Loucy (cell line): ENCODE results near the gene TMEM150B.

Experiments
- H2AFZ ChIP-seq: fragments of 200-600 bp; sonication (generic); 2 replicates; pipeline ENCODE4 v1.6.0; 2016; ENCODE audit warnings: antibody characterized with exemption, mild to moderate bottlenecking, low read length, moderate library complexity
- H3F3A ChIP-seq: fragments of 200-600 bp; 2 replicates; pipeline ENCODE4 v1.6.0; 2016; ENCODE audit warnings: antibody characterized with exemption, low read depth, mild to moderate bottlenecking
- H3K27me3 ChIP-seq: fragments of 200-600 bp; sonication (generic); 2 replicates; pipeline ENCODE4 v1.6.1; 2014; ENCODE audit warnings: low read length, mild to moderate bottlenecking; ENCODE audit not compliant: insufficient read depth, poor library complexity, severe bottlenecking
- H3K36me3 ChIP-seq: fragments of 200-600 bp; sonication (generic); 2 replicates; pipeline ENCODE4 v1.6.1; 2016; ENCODE audit warnings: low read length; ENCODE audit not compliant: insufficient read depth
- H3K4me1 ChIP-seq: fragments of 200-600 bp; sonication (generic); 2 replicates; pipeline ENCODE4 v1.5.1; 2014; ENCODE audit warnings: low read length, mild to moderate bottlenecking; ENCODE audit not compliant: insufficient read depth, poor library complexity, severe bottlenecking
- H3K4me2 ChIP-seq: fragments of 200-600 bp; sonication (generic); 2 replicates; pipeline ENCODE4 v1.6.0; 2014; ENCODE audit warnings: antibody characterized with exemption, low read length, low read depth, mild to moderate bottlenecking; ENCODE audit not compliant: poor library complexity, severe bottlenecking
- H3K4me3 ChIP-seq: fragments of 200-600 bp; sonication (generic); 2 replicates; pipeline ENCODE4 v1.5.1; 2014; ENCODE audit warnings: low read length, mild to moderate bottlenecking, mixed read lengths; ENCODE audit not compliant: poor library complexity, severe bottlenecking
- H3K79me2 ChIP-seq: fragments of 200-600 bp; sonication (generic); 2 replicates; pipeline ENCODE4 v1.6.1; 2014; ENCODE audit warnings: low read length; ENCODE audit not compliant: insufficient read depth
- H3K9ac ChIP-seq: fragments of 200-600 bp; sonication (generic); 2 replicates; pipeline ENCODE4 v1.6.0; 2014; ENCODE audit warnings: mild to moderate bottlenecking, low read depth, low read length, moderate library complexity; ENCODE audit not compliant: poor library complexity, severe bottlenecking
- H3K9me2 ChIP-seq: fragments of 200-600 bp; sonication (generic); replicated peaks from 2 replicates; pipeline ENCODE4 v1.6.1; 2016; ENCODE audit warnings: low read depth, low read length, mixed read lengths
- H3K9me3 ChIP-seq: fragments of 200-600 bp; sonication (generic); 2 replicates; pipeline ENCODE4 v1.6.1; 2014; ENCODE audit warnings: mild to moderate bottlenecking, antibody characterized with exemption, low read length, low read depth; ENCODE audit not compliant: insufficient read depth
- H4K20me1 ChIP-seq: fragments of 200-600 bp; sonication (generic); 2 replicates; pipeline ENCODE4 v1.6.0; 2014; ENCODE audit warnings: antibody characterized with exemption, low read length, mild to moderate bottlenecking; ENCODE audit not compliant: insufficient read depth, poor library complexity, severe bottlenecking
- EZH2phosphoT487 ChIP-seq: fragments of 200-600 bp; IDR thresholded peaks from 2 replicates; pipeline ENCODE4 v1.6.1; 2018; ENCODE audit warnings: antibody characterized with exemption, mild to moderate bottlenecking, moderate library complexity, borderline replicate concordance
- TF ChIP-seq, protein P1 (sequence below): fragments of 200-600 bp; sonication (generic); conservative IDR thresholded peaks from 2 replicates; pipeline ENCODE4 v1.5.1; 2014; ENCODE audit warnings: mild to moderate bottlenecking, antibody characterized with exemption, low read length

TMEM150B gene

GRCh38 chr19:55324662-55325061 is 479 bp downstream of the TMEM150B start:
- no peaks in the 10 kb centered on the region for H3K9me3 ChIP-seq
- TF ChIP-seq, protein P1, sequence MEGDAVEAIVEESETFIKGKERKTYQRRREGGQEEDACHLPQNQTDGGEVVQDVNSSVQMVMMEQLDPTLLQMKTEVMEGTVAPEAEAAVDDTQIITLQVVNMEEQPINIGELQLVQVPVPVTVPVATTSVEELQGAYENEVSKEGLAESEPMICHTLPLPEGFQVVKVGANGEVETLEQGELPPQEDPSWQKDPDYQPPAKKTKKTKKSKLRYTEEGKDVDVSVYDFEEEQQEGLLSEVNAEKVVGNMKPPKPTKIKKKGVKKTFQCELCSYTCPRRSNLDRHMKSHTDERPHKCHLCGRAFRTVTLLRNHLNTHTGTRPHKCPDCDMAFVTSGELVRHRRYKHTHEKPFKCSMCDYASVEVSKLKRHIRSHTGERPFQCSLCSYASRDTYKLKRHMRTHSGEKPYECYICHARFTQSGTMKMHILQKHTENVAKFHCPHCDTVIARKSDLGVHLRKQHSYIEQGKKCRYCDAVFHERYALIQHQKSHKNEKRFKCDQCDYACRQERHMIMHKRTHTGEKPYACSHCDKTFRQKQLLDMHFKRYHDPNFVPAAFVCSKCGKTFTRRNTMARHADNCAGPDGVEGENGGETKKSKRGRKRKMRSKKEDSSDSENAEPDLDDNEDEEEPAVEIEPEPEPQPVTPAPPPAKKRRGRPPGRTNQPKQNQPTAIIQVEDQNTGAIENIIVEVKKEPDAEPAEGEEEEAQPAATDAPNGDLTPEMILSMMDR, result no peak
- no peak for TF ChIP-seq EZH2phosphoT487
- peaks cover 12% of the 10 kb centered on the region for H3K4me1 ChIP-seq
- H3K9me2 ChIP-seq, result no peaks in the 10 kb centered on the region
- H2AFZ ChIP-seq, result no peak overlapping the region
- no peaks in the 10 kb centered on the region for H3F3A ChIP-seq
- no peaks in the 10 kb centered on the region for H4K20me1 ChIP-seq
- no peak overlapping the region for H3K4me2 ChIP-seq
- H3K36me3 ChIP-seq, result no peaks in the 10 kb centered on the region
- H3K27me3 ChIP-seq, result no peaks in the 10 kb centered on the region
- H3K4me3 ChIP-seq, result no peak overlapping the region
- H3K9ac ChIP-seq, result no peak overlapping the region
- H3K79me2 ChIP-seq, result no peaks in the 10 kb centered on the region

DNA sequence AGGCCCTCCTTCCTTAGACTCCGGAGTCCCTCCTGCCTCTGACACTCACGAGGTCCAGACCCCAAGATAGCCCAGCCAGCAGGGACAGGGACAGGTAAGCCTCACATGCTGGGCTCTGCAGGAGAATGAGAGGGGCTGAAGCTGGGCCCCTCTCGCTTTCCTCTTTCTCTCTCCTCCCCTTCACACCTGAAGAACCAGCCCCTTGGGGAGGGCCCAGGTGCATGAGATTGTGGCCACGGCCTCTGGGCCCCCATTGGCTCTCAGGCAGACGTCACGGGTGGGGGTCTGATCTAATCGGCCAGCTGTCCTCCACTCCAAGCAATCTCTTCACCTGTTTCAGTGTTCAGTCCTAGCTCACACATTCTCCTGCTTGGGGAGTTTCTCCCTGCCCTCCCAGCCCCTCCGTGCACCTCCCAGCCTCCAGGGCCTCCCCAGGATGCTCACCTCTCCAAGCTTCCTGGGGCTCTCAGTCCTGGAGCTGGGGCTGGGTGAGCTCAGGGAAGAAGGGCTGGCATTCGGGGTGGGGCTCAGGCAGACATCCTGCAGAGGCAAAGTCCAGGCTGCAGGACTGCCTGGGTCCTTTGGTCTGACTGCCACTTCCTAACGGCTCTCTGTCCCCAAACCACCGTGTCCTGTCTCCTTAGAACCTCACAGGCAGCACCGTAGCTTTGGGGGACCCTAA is 2.8 kb downstream of the TMEM150B start:
- Histone ChIP-seq H3K9ac (no peak overlapping the region), H3K4me2 (no peak overlapping the region), H3K4me1 (peaks cover 12% of the 10 kb centered on the region)

DNA sequence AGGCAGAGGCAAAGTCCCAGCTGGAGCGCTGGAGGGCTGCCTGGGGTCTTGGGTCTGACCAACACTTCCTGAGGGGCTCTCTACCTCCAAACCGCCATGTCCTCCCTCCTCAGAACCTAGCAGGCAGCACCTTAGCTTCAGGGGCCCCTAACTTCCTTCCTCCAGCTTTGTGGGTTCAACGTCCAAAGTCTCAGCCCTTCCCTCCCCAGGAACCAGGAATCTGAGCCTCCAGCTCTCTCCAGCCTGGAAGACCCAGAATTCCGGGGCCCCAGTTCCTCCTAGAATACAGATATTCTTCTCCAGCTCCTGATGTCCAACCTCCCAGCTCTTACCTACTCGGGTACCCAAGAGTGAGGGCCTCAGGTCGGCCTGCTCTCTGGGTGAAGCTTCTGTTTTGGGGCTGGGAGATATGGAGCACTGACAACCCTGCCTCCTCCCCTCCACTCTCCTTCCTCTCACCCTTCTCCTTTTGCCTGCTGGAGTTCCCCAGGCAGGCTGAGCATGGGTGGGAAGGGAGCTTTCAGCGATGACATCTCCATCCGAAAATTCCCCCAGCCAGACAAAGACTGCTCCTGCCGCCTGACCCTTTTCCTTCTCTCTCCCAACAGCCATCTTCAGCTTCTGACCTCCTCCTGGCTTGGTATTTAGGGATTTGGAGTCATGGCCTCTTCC is 3.5 kb downstream of the TMEM150B start:
- H3K9ac ChIP-seq, result peak overlapping the region; percentile 25
- H2AFZ ChIP-seq, result peak overlapping the region; percentile 4; the same call in 1 of the 2 replicates
- H3K4me3 ChIP-seq, result no peak overlapping the region
- H3K27me3 ChIP-seq, result no peaks in the 10 kb centered on the region
- no peaks in the 10 kb centered on the region for H4K20me1 ChIP-seq
- H3K9me2 ChIP-seq, result no peaks in the 10 kb centered on the region
- no peaks in the 10 kb centered on the region for H3K79me2 ChIP-seq
- H3K4me1 ChIP-seq, result peaks cover 12% of the 10 kb centered on the region
- peak overlapping the region; percentile 52 for H3K4me2 ChIP-seq
- no peaks in the 10 kb centered on the region for H3K36me3 ChIP-seq
- H3K9me3 ChIP-seq, result no peaks in the 10 kb centered on the region
- TF ChIP-seq EZH2phosphoT487, result no peak
- TF ChIP-seq, protein P1, result no peak
- H3F3A ChIP-seq, result no peaks in the 10 kb centered on the region

More for the DNA sequence above, 2.8 kb downstream of the TMEM150B start:
- no peaks in the 10 kb centered on the region for H4K20me1 ChIP-seq
- no peaks in the 10 kb centered on the region for H3K9me3 ChIP-seq
- no peak for TF ChIP-seq EZH2phosphoT487
- TF ChIP-seq, protein P1, result no peak
- H3F3A ChIP-seq, result no peaks in the 10 kb centered on the region
- peak overlapping the region; percentile 4; the same call in 1 of the 2 replicates for H2AFZ ChIP-seq
- H3K79me2 ChIP-seq, result no peaks in the 10 kb centered on the region
- H3K36me3 ChIP-seq, result no peaks in the 10 kb centered on the region
- no peak overlapping the region for H3K4me3 ChIP-seq
- H3K27me3 ChIP-seq, result no peaks in the 10 kb centered on the region
- no peaks in the 10 kb centered on the region for H3K9me2 ChIP-seq
